ENCODE measurements around the gene PSMD8.

GRCh38 chr19:38401148-38401547 is 26.8 kb downstream of the PSMD8 start:
- no peak for TF ChIP-seq JUN (IDR thresholded peaks at IDR 0.05; ENCODE audit: low read depth, low read length)
- TF ChIP-seq BRCA1 (IDR thresholded peaks at IDR 0.05; ENCODE audit: low read depth, low read length), result no peak
- no peak for TF ChIP-seq CTCF (IDR thresholded peaks at IDR 0.05; ENCODE audit: control extremely low read depth in 1 of 3, insufficient read depth in 1 of 3, low read depth in 1 of 3, low read length in 3 of 3)
- TF ChIP-seq KDM1A (IDR thresholded peaks at IDR 0.05; ENCODE audit: borderline replicate concordance, low read length), result no peak
- TF ChIP-seq GABPA (IDR thresholded peaks at IDR 0.05; ENCODE audit: borderline replicate concordance, insufficient read depth, low read length), result no peak

Measured in H1 (cell line).